Brain microvascular endothelial cell (primary cell): ENCODE data around the gene KLRF2.

Experiments
- DNase-seq: peaks from one replicate; pipeline ENCODE4 v3.0.0-alpha.2; 2020
- H3K27ac ChIP-seq: fragments of 250-450 bp; sonication (Bioruptor Pico); 2 replicates; pipeline ENCODE4 v1.5.1; 2020; ENCODE audit warnings: mild to moderate bottlenecking, moderate library complexity
- H3K27me3 ChIP-seq: fragments of 250-450 bp; sonication (Bioruptor Pico); replicated peaks from 2 replicates; pipeline ENCODE4 v1.5.1; 2020; ENCODE audit warnings: mild to moderate bottlenecking
- H3K36me3 ChIP-seq: fragments of 250-450 bp; sonication (Bioruptor Pico); replicated peaks from 2 replicates; pipeline ENCODE4 v1.5.1; 2020; ENCODE audit warnings: mild to moderate bottlenecking
- H3K4me3 ChIP-seq: 2 replicates; pipeline ENCODE4 v1.5.1; 2011; ENCODE audit warnings: low read depth, mild to moderate bottlenecking, control low read depth, low read length, moderate library complexity
- CTCF ChIP-seq: IDR thresholded peaks from 2 replicates; pipeline ENCODE4 v1.5.1; 2011; ENCODE audit warnings: low read depth, mild to moderate bottlenecking, moderate library complexity, low read length, control low read depth, inconsistent platforms; ENCODE audit errors: missing control alignments
- in situ Hi-C: cut with HindIII; loops from 2 replicates; pipeline ENCODE4 v1.10.0; 2017; ENCODE audit warnings: low sequenced_read_pairs, low pct_ligation_motif_present

KLRF2 gene

GRCh38 chr12:9856151-9856550, 25.1 kb upstream of the KLRF2 start:
- Histone ChIP-seq H3K36me3 (no peaks in the 10 kb centered on the region), H3K27me3 (no peaks in the 10 kb centered on the region), H3K4me3 (no peak overlapping the region), H3K27ac (no peak overlapping the region)
- TF ChIP-seq CTCF: no peak
- no peak for DNase-seq
- in situ Hi-C loops: no loop called here

GRCh38 chr12:9856894-9857293, 24.4 kb upstream of the KLRF2 start:
- in situ Hi-C loops: no loop called here
- H3K36me3 ChIP-seq: no peaks in the 10 kb centered on the region
- H3K4me3 ChIP-seq: no peak overlapping the region
- no peak for TF ChIP-seq CTCF
- DNase-seq: no peak
- H3K27me3 ChIP-seq: no peaks in the 10 kb centered on the region
- no peak overlapping the region for H3K27ac ChIP-seq

- Histone ChIP-seq H3K27ac (no peak overlapping the region), H3K36me3 (no peaks in the 10 kb centered on the region), H3K27me3 (no peaks in the 10 kb centered on the region), H3K4me3 (no peak overlapping the region)
- in situ Hi-C loops: no loop called here
- DNase-seq: no peak
- TF ChIP-seq CTCF: no peak
Measured at GRCh38 chr12:9858135-9858534, 23.2 kb upstream of the KLRF2 start.

DNA sequence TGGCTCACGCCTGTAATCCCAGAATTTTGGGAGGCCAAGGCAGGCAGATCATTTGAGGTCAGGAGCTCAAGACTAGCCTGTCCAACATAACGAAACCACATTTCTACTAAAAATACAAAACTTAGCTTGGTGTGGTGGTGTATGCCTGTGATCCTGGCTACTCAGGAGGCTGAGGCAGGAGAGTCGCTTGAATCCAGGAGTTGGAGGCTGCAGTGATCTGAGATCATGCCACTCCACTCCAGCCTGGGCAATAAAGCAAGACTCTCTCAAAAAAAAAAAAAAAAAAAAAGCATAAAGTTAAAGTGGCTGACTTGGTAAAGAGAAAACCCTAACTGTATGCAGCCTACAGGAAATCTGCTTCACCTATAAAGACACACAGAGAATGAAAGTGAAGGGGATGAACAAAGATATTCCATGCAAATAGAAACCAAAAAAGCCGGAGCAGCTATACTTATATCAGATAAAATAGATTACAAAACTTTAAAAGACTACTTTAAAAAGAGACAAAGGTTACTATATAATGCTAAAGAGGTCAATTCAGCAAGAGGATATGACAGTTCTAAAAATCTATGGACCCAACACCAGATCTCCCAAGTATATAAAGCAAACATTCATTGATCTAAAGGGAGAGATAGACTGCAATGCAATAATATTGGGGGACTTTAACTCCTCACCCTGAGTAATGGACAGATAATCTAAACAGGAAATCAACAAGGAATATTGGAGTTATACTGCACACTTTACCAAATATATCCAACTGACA, 16.2 kb upstream of the KLRF2 start:
- Histone ChIP-seq H3K36me3 (no peaks in the 10 kb centered on the region), H3K27me3 (no peaks in the 10 kb centered on the region), H3K27ac (no peak overlapping the region), H3K4me3 (no peak overlapping the region)
- in situ Hi-C loops: no loop called here
- DNase-seq: no peak
- no peak for TF ChIP-seq CTCF

DNA sequence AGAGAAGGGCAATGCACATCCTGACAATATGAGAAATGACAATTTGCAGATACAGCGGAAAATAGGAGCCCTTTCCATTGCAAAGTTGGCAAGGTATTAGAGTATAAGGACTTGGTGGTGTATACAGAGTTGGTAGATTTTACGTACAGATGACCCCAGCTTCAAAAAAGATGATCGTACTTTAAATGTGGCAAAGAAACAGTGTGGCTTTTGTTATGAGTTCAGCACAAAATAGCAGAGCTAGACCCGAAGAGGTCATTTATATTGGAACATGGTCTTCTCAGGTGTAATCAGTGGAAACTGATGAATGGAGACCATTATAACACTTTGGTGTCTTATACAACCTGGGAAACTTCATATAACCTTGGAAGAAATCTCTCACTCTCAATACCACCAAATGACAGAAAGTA, 14.4 kb upstream of the KLRF2 start:
- no peak overlapping the region for H3K27ac ChIP-seq
- no peak for DNase-seq
- no peak for TF ChIP-seq CTCF
- in situ Hi-C loops: no loop called here
- H3K36me3 ChIP-seq: no peaks in the 10 kb centered on the region
- no peaks in the 10 kb centered on the region for H3K27me3 ChIP-seq
- no peak overlapping the region for H3K4me3 ChIP-seq

DNA sequence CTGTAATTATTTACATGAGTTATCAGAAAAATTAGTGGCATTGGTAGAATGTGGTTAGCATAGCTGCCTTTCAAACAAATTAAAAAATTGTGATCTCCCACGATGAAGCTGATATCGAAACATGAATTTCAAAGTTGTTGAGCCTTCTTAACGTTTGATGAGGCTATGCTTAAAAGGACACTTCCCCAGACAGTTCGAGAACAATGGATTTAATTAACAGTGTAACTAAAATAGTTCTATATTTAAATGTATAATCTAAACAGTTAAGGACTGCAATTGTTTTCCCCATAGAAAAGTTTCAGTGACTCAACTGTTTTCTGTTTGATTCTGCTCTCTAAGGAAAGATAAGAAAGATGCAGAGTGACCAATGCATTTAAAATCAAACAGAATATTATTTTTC, 13.8 kb upstream of the KLRF2 start:
- in situ Hi-C loops: no loop called here
- H3K4me3 ChIP-seq: no peak overlapping the region
- no peak overlapping the region for H3K27ac ChIP-seq
- no peak for DNase-seq
- H3K27me3 ChIP-seq: no peaks in the 10 kb centered on the region
- no peaks in the 10 kb centered on the region for H3K36me3 ChIP-seq
- no peak for TF ChIP-seq CTCF
